IPS DF 4.7 (cell line): Measurements from ENCODE around the gene APIP.
"Not testable (repeated sequence)": the region's sequence is repeated elsewhere in the genome, so short reads cannot be mapped to it uniquely, and the experiment has no call there.

Experiments used
- DNase-seq: peaks from one replicate; pipeline ENCODE4 v3.0.0-alpha.2; 2013; ENCODE audit warnings: low spot score; ENCODE audit errors: extremely low read depth

Gene APIP

GRCh38 chr11:34926101-34926830 is 10.1 kb upstream of the APIP start:
- no peak for DNase-seq

GRCh38 chr11:34924714-34925113 is 8.5 kb upstream of the APIP start:
- no peak for DNase-seq

- DNase-seq = no peak
Measured at GRCh38 chr11:34921156-34921555, 5.0 kb upstream of the APIP start.

GRCh38 chr11:34916843-34917770 is 928 bp upstream of the APIP start:
- no peak for DNase-seq

- DNase-seq = no peak
Measured at GRCh38 chr11:34915136-34916014, 804 bp downstream of the APIP start.

GRCh38 chr11:34913556-34913955 is 2.6 kb downstream of the APIP start:
- not testable (repeated sequence) for DNase-seq

- no peak for DNase-seq
Measured at GRCh38 chr11:34911676-34912075, 4.5 kb downstream of the APIP start.

GRCh38 chr11:34910817-34911216 is 5.4 kb downstream of the APIP start:
- DNase-seq = no peak

- DNase-seq = no peak
Measured at GRCh38 chr11:34909955-34910354, 6.2 kb downstream of the APIP start.

- DNase-seq = no peak
Measured at GRCh38 chr11:34909415-34909814, 6.8 kb downstream of the APIP start.

GRCh38 chr11:34907934-34908593 is 8.1 kb downstream of the APIP start:
- DNase-seq = no peak

GRCh38 chr11:34905666-34906065 is 10.5 kb downstream of the APIP start:
- DNase-seq = no peak

GRCh38 chr11:34904421-34904955 is 11.7 kb downstream of the APIP start:
- no peak for DNase-seq

- no peak for DNase-seq
Measured at GRCh38 chr11:34899633-34900016, 16.6 kb downstream of the APIP start.

- no peak for DNase-seq
Measured at GRCh38 chr11:34898474-34898873, 17.7 kb downstream of the APIP start.

GRCh38 chr11:34897171-34897870 is 18.9 kb downstream of the APIP start:
- no peak for DNase-seq

GRCh38 chr11:34896191-34896590 is 20.0 kb downstream of the APIP start:
- DNase-seq = not testable (repeated sequence)

GRCh38 chr11:34893416-34893815 is 22.8 kb downstream of the APIP start:
- DNase-seq = no peak

GRCh38 chr11:34891611-34892010 is 24.6 kb downstream of the APIP start:
- DNase-seq = no peak

GRCh38 chr11:34890812-34891211 is 25.4 kb downstream of the APIP start:
- no peak for DNase-seq
